ENCODE measurements around the gene PPOX.

DNA sequence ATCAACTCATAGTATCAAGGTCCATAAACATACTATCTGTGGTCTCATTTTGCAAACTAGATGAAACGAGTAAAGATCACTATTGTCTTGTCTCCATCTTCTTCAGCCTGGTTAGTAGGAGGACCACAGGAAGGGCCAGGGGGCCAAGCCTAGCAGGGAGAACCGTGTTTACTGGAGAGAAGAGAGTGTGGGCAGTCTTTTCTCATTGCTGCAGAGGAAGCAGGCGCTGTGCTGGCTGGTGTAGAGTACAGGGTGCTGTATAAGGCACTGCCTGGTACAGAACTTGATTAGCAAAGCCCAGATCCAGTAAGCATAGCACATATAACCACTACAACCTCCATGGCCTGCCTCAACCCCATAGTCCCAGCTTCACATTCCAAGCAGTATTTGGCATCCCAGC lies 21.1 kb downstream of the PPOX start:
- TF ChIP-seq CTCF (IDR thresholded peaks at IDR 0.05) (no peak), EZH2phosphoT487 (IDR thresholded peaks at IDR 0.05) (no peak)

Measured in neural progenitor cell (in vitro differentiated cells).